CD4-positive, alpha-beta T cell treated with Interleukin-17A for 4 hours (primary cell): ENCODE data around the gene TBC1D19.
A peak's percentile ranks its signal among the peaks of the same experiment; 100 is the strongest.
"Not testable (repeated sequence)": the region's sequence is repeated elsewhere in the genome, so short reads cannot be mapped to it uniquely, and the experiment has no call there.

Experiments used
- DNase-seq: peaks from one replicate; pipeline ENCODE4 v3.0.0-alpha.2; 2020; ENCODE audit warnings: mixed read lengths

The TBC1D19 gene

DNA sequence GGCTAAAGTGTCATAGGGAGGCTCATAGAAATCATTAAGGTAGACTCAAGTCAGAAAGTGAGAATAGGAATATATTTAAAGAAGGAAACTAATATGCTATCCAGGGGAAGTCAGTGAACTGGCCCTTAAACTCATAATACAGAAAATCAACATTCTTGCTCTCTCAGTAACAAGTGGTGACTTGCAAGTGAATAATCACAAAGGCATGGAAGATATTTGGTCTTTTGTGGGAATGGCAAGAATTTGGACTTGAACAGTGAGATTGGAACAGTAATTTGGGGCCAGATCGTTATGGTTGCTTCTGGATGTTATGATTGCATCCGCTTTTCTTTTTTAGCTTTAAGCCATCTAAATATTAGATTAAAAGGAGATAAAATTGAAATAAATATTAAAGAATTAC lies 103.8 kb downstream of the TBC1D19 start:
- no peak for DNase-seq

DNA sequence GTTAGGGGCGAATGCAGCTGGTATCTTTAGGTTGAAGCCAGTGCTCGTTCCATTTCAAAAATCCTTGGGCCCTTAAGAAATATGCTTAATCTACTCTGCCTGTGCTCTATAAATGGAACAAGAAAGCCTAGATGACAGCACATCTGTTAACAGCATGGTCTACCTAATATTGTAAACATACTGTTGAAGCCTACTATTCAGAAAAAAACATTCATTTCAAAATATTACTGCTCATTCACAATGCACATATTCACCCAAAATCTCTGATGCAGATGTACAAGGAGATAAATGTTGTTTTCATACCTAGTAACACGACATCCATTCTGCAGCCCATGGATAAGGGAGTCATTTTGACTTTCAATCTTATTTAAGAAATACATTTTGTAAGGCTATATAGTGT lies 106.6 kb downstream of the TBC1D19 start:
- DNase-seq, result no peak

GRCh38 chr4:26692014-26692726 lies 108.3 kb downstream of the TBC1D19 start:
- no peak for DNase-seq

GRCh38 chr4:26694131-26694530 lies 110.2 kb downstream of the TBC1D19 start:
- not testable (repeated sequence) for DNase-seq

DNA sequence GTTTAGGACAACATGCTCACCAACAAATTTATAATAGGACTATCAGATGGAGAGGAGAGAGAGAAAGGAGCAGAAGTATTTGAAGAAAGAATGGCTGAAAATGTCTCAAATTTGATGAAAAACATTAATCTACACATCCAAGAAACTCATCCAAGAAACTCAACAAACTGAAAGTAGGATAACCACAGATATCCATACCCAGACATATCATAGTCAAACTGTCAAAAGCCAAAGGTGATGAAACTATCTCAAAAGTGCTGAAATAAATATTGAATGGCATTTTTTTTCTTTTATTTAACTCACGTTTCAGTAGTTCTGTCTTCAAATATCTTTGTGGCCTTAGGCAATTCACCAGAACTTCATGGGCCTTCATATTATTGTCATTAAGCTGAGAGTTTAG lies 116.2 kb downstream of the TBC1D19 start:
- DNase-seq, result no peak

- DNase-seq, result no peak
Observed at GRCh38 chr4:26701095-26701494, 117.2 kb downstream of the TBC1D19 start.

- DNase-seq, result no peak
Observed at GRCh38 chr4:26701786-26702227, 117.9 kb downstream of the TBC1D19 start.

- no peak for DNase-seq
Observed at GRCh38 chr4:26707342-26707741, 123.5 kb downstream of the TBC1D19 start.

DNA sequence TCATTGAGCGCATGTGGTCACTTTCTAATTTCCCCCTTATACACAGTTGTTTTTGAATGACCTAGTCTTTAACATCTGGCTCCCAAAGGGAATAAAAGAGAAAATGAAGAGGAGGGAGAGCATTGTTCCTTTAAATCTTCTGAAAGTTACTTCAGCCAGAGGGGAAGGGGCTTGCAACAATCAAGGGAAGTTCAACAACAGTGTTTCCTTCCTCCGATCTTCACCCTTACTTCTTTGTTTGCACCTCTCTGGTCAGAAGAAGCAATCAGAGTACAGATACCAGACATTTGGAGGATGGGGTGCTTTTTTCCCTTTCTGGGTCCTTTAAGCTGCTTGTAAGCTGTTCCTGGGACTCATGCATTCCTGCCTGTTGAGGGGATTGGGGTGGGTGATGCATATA lies 125.4 kb downstream of the TBC1D19 start:
- DNase-seq, result no peak

DNA sequence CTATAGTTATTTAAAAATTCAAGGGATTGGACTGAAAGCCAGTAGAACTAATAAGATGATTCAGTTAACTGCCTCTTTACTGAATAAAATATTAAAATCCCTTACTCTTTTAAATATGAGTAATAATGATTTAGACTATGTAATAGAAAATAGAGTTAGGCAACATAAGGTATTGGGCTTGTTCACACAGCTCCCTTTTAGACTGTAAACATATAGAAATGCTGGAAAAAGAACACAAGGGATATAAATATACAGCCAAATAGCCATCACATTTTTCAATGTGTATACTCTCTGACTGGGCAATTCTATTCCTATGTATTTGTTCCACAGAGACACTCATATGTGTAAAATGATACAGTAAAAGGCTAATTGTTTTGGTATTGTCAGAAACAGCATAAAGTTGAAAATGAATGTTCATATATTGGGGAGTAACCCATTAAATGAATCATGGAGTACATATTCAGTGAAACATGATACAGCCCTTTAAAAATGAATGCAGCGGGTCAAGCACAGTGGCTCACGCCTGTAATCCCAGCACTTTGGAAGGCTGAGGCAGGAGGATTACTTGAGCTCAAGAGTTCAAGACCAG lies 129.8 kb downstream of the TBC1D19 start:
- DNase-seq, result no peak

- DNase-seq, result no peak
Observed at GRCh38 chr4:26715636-26716242, 131.9 kb downstream of the TBC1D19 start.

GRCh38 chr4:26717332-26717731 lies 133.4 kb downstream of the TBC1D19 start:
- DNase-seq, result no peak

DNA sequence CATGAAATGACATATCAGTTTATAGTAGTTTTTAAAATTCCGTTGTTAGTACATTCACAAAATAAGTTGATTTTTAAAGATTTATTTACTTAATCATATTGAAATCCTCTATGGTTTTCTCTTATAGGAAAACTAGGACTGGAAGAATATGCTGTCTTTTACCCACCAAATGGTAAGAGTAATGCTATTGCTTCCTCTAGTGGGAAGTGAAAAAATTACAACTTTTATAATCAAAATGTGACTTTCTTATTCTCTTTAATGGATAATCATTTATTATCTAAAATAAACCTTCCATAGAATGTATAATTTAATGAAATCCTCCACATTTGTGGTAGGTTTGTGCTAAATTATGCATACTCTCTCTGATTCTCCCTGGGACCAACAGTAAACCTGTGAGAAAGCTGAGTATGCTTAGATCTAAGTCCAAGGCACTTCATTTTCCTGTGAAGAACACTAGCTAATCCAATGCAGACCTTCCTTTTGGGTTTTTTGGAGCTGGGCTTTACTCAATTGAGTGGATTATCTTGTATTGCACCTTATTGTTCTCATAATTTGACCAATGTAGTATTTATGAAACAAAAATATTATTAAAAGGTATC lies 136.2 kb downstream of the TBC1D19 start:
- no peak for DNase-seq

GRCh38 chr4:26721685-26722084 lies 137.8 kb downstream of the TBC1D19 start:
- DNase-seq, result no peak

- no peak for DNase-seq
Observed at GRCh38 chr4:26723216-26723615, 139.3 kb downstream of the TBC1D19 start.

GRCh38 chr4:26724534-26724933 lies 140.7 kb downstream of the TBC1D19 start:
- DNase-seq, result peak; percentile 11

DNA sequence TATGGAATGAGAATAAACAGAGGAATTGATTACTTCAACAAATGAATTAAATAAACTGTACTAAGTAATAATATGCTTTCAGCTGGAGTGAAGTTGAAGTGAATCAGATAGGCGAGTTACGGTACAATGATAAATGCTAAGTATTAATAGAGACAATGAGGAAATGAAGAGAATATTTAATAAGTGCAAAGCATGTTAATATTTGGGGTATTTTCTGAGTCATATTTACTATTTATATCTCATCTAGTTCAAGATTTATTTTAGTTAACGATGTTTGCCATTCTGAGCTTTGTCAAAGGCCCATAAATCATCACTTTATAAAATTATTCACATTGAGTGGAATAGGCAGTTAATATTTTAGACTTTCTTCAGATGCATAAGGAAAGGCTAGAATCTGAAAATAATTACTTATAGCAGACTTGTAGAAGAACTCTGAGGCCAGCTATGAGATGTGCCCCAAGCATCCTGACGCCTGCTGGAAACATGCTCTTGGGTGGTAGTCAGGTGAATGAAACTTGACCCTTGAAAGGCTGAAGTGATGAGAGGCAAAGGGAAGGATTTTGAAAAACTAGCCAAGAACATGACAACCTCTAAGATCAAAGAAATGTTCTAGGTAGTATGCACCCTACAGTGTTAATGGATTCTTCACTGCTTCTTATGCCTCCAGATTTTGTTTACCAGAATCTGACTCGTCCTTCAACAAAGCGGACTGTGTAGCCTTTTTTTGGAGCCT lies 142.9 kb downstream of the TBC1D19 start:
- no peak for DNase-seq

GRCh38 chr4:26727844-26728243 lies 144.0 kb downstream of the TBC1D19 start:
- DNase-seq, result no peak

DNA sequence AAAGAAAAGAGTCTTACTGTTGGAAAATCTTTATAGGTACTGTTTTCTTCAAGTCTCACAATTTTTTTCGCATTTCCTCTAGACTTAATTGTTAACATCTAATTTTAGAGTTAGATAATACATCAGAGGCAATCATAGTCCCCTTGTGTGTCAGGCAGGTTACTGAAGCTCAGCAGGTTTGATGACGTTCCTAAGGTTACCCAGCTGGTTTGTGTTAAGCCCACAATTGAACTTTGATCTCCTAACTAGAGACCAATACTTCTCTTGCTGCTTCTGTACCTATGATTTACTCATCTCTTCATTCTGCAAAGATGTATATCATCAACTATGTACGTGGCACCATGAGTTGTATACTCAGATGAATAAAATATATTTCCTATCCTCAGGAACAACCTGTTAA lies 145.1 kb downstream of the TBC1D19 start:
- no peak for DNase-seq

DNA sequence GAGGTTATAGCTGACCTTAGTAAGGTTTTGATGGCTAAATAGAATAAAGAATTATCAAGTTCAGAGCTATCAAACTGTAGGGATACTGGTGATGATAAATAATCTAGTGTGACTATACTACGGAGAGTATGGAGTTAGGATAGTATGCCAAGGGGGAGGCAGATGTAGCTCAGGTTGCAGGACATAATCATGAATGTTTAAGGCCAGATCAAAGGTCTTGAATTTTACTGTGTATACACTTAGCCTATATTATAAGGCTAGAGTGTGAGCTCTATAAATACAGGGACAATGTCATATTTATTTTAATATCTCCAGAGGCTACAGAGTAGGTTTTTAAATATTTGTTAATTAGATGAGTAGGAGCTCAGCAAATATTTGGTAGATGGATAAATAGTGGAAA lies 145.7 kb downstream of the TBC1D19 start:
- no peak for DNase-seq

DNA sequence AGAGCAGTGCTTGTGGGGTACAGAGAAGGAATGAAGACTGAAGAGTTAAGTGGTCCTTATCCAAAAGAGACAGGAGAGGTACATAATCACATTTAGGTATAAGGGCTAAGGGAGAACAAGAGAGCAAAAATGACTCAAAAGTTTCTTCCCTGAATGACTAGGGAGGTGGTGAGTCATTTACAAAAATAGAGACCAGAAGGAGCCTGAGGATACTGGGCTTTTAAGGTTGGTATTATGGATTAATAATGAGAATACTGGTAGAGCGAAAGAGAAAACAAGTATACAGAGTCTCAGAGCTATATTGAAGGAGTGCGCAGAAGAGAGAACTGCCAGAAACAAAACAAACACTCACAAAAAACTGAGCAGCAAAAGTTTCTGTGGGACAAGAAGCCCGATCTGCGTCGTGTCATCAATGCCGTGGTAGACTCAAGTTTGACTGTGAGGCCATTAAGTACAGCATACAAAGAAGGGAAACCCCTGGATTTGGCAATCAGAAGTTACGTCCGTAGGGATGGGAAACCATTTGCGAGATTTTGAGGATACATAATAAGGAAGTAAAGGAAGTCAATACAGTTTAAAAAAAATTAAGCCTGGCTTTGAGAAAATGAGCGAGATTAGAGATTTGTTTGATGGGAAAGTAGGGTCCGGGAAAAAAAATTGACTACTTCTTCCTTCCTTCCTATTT lies 147.6 kb downstream of the TBC1D19 start:
- DNase-seq, result no peak

- no peak for DNase-seq
Observed at GRCh38 chr4:26732356-26732755, 148.5 kb downstream of the TBC1D19 start.

- no peak for DNase-seq
Observed at GRCh38 chr4:26736621-26737020, 152.7 kb downstream of the TBC1D19 start.
